Activated CD4-positive, CD25-positive, alpha-beta regulatory T cell treated with anti-CD3 and anti-CD28 coated beads, Interleukin-2, amount 50 U/mL, for 24 hours (primary cell): ENCODE results near the gene FAM193A.
"Not testable (repeated sequence)": the region's sequence is repeated elsewhere in the genome, so short reads cannot be mapped to it uniquely, and the experiment has no call there.

Source experiments
- ATAC-seq, 2 donors: fragments of 150-1000 bp; cut with Tn5 transposase; one replicate each; pipeline ENCODE4 v1.10.0; 2021; ENCODE audit warnings: mild to moderate bottlenecking in 1 of 2, moderate library complexity in 1 of 2

The FAM193A gene

DNA sequence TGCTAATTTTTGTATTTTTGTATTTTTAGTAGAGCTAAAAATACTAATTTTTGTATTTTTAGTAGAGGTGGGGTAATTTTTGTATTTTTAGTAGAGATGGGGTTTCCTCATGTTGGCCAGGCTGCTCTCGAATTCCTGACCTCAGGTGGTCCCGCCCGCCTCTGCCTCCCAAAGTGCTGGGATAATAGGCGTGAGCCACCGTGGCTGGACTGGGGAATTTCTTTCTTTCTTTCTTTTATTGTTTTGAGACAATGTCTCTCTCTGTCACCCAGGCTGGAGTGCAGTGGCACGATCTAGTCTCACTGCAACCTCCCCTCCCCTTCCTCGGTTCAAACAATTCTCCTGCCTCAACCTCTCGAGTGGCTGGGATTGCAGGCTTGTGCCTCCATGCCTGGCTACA lies 83.0 kb downstream of the FAM193A start:
- ATAC-seq: no peak

DNA sequence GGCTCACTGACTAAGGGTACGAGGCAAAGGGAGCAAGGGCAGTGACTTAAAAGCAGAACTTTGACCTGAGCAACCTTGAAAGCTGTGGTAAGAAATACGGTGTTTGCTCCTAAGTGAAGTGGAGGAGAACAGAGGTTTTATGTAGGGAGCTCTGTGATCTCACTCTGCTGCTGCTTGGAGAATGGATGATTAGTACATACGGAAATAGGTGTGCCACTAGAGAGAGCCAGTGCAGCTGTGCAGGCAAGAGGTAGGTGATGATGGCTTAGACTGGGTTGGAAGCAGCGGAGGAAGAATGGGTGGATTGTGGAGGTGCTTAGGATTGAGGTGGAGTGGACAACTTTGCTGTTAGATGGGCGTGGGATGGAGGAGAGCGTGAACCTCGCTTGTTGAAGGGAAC lies 85.0 kb downstream of the FAM193A start:
- no peak for ATAC-seq

DNA sequence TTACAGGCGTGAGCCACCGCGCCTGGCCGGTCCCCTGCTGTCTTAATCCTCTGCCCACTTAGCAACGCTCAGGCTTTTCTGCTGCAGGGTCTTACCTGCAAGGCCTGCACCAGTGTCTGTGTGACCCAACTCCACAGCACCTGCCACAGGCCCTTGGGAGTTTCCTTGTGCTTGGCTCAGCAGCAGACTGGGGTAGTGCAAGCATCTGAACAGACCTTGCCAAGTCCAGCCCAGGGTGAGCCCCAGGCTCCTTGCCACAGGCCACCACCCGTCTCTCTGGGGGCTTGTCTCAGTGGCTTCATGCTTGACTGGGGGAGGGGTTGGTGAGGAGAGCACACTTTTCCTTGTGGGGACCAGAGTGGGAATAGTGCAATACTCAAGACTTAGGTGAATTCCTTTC lies 87.0 kb downstream of the FAM193A start:
- no peak for ATAC-seq

DNA sequence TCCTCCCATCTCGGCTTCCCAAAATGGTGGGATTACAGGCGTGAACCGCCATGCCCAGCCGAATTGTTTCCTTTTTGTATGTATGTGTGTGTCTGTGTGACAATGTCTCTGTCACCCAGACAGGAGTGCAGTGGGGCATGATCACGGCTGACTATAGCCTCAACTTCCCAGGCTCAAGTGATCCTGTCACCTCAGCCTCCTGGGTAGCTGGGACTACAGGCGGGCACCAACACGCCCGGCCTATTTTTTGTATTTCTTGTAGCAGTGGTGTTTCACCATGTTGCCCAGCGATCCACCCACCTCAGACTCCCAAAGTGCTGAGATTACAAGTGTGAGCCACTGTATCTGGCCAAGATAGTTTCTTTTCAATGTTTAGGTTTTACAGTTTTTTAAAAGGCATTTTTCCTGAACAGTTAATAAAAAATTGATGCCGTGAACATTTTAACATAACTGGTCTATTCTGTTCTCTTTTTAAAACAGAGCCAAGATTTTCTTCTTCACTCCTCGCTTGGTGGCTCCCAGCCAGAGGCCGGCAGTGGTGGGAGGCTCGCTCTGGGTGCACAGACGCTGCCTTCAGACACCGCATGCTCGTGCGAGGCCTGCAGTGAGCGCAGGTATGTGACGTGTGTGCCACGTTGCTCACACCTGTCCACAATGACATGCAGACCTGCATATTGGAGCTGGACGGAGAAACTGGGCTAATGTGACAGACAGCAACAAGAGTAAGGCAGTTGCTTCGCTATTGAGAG lies 88.5 kb downstream of the FAM193A start:
- ATAC-seq: no peak

DNA sequence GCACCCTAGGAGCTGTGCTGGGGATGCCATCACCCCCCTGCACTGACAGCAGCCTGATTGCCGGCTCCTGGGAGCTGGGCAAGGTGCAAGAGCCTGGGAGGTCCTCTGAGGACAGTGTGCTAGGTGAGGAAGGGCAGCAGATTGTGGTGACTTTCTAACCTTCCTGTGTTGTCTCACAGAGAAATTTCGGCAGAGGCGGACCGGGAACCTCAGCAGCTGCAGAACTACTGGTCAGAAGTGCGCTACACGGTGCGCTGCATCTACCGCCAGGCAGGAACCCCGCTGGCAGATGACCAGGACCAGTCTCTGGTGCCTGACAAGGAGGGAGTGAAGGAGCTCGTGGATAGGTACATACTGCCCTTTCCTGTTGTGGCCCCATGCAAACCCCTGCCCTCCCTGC lies 89.8 kb downstream of the FAM193A start:
- no peak for ATAC-seq

DNA sequence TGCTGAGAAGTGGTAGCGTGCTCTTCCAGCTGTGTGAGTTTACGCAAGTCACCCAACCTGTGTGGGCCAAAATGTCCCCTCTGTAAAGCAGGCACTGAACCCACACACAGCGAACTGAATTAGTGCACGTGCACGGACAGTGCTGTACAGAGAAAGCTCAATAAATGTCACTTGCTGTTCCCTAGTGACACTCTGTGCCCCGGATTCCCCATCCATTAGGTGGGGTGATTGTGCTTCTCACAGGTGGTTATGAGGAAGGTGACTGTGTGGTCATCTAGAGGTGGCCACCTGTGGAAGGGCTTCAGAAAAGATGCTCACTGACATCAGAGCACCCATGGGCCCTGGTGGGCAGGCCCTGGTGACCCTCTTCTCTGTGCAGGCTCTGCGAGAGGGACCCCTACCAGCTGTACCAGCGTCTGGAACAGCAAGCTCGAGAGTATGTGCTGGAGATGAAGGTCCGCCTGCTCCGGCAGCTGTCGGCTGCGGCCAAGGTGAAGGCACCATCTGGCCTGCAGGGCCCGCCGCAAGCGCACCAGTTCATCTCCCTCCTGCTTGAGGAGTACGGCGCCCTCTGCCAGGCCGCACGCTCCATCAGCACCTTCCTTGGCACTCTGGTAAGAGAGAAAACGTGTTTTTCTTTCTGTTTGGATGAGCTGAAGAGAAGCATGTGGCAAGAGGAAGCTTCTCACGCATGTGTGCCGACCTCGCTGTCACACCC lies 94.3 kb downstream of the FAM193A start:
- no peak for ATAC-seq

DNA sequence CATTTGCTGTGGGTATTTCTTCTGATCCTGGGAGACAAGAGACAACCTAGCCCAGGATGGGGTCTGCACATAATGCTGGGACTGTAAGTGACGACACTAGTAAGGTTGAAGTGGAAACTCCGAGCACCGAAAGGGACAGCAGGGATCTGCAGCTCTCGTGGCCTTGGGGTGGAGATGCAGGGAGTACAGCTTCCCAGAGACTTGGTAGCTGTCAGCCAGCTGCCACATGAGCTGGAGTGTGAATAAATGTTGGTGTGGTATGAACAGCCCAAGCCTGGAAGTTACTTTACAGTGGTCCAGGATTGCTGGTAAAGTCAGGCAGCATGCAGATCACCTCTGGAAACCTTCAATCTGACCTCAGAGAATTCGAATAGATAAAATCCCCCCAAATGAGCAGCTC lies 97.6 kb downstream of the FAM193A start:
- ATAC-seq: no peak

DNA sequence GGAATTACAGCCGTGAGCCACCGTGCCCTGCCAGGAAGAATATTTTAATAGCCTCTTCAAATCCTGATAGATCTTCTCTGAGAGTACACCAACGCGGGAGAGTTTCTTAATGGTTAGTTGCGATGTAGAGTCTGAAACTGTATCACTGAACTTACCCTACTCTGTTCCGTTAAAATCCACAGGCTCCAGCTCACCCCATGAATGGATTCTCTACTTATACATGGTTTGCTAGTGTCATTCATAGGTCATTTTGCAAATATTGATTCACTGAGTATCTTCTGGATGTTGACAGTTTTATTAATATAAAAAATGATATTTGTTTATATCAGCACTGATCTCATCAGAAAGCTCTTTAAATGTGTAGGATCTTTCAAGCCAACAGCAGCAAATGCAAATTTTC lies 99.9 kb downstream of the FAM193A start:
- ATAC-seq: no peak

DNA sequence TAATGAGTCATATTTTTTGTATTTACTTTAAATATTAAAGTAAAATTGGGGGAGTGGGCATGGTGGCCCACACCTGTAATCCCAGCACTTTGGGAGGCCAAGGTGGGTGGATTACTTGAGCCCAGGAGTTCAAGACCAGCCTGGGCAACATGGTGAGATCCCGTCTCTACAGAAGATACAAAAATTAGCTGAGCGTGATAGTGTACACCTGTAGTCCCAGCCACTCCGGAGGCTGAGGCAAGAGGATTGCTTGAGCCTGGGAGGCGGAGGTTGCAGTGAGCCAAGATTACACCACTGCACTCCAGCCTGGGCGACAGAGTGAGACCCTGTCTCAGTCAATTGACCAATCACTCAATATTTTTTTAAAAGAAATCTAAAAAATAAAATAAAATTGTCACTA lies 100.5 kb downstream of the FAM193A start:
- ATAC-seq: not testable (repeated sequence)

DNA sequence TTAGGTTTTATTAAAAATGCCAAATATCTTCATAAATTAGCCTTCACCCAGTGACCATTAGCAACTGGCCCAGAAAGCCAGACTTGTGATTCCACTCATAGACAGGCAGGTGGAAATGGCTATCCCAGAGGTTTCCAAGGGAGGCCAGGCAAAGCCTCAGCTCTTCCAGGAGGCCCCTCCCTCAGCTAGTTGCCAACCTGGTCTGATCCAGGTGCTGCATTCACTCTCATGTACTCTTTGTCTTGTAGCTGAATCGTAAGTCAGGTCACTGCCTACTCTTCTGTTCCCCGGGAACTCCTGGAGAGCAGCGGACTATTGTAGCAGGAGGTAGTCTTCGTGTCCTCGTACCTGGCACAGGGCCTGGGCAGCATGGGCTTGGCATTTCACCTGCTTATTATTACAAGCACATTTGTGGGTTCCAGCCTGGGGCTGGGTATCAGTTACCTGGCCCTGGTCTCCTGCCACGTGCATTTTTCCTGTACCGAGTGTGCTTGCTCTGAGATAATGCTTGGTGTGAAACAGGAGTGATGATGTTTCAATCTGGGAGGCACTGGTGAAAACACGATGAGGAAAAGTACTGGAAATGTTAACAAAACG lies 101.6 kb downstream of the FAM193A start:
- no peak for ATAC-seq

DNA sequence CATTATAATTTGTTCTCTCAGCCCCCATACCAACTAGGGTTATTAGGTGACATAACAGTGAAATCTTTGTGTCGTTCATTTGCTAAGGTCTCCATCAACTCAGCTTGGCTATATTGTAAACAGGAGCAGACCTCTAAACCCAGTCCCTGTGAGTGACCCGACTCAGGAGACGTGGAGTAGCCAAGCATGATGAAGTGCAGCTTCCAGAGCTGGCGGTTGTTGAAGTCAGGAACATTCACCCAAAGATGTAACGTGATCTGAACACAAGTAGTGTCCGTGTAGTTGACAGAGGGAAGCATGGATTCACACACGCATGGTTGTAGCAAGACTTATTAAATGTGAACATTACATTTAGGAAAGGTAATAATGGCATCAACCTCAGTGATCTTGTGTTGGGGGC lies 102.3 kb downstream of the FAM193A start:
- no peak for ATAC-seq

DNA sequence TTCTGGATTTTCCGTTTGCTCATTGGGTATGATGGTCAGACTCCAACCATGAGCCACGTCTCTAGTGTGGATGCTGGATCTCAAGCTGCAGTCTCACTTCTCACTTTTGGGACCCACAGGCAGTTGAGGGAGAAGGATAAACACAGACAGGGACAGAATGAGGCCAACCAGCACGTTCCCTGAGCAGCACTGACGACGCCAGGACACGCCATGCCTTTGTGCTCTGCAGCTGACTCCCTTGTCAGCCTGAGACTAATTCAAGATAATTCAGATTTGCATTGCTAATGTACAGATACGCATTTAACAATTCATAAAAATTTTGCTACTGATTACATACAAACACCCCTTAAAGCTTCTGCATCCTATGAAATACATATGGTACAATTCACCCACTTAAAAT lies 106.5 kb downstream of the FAM193A start:
- ATAC-seq: no peak

DNA sequence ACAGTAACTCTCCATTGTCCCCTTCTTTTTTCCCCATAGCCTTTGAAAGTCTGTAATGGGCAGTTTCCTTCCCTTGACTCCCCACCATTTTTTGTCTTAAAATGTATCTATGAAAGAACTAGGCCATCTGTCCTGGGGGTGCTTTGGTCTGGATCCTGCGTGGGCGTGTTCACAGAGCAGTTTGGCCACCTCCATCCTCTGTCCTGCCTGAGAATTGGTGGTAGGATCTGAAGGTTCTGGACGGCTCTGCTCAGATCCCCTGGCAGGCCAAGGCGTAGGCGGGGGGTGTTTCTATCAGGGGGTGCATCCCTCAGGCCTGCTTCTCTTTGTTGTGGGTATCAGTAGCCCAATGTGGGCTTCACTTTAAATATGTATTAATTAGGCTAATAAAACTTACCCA lies 107.1 kb downstream of the FAM193A start:
- ATAC-seq: no peak

DNA sequence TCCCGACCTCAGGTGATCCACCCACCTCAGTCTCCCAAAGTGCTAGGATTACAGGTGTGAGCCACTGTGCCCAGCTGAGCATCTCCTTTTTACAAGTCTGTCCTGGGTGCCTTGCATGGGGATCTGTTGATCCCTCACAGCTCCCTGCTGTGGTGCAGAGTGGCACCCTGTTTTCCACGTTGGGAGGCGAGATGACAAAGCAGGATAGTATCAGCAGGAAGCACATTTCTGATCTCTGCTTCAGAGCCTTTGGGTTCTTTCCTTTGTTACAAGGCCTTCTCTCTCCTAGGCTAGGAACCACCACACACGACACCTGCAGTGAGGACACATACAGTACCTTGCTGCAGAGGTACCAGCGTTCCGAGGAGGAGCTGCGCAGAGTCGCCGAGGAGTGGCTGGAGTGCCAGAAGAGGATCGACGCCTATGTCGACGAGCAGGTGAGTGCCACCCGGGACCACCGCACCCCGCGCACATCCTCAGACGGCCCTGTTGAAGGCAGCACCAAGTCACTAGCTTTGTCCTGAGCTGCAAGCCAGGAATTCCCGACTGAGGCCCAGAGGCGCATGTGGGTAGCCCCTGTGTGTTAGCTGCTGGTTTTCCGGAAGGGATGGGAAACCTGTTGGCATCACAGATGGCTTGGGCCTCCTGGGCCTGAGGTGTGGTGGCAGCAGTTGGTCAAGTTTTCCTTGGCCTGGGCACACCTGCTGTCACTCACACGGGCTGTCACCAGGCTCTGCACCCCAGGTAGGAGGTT lies 110.1 kb downstream of the FAM193A start:
- ATAC-seq: no peak

DNA sequence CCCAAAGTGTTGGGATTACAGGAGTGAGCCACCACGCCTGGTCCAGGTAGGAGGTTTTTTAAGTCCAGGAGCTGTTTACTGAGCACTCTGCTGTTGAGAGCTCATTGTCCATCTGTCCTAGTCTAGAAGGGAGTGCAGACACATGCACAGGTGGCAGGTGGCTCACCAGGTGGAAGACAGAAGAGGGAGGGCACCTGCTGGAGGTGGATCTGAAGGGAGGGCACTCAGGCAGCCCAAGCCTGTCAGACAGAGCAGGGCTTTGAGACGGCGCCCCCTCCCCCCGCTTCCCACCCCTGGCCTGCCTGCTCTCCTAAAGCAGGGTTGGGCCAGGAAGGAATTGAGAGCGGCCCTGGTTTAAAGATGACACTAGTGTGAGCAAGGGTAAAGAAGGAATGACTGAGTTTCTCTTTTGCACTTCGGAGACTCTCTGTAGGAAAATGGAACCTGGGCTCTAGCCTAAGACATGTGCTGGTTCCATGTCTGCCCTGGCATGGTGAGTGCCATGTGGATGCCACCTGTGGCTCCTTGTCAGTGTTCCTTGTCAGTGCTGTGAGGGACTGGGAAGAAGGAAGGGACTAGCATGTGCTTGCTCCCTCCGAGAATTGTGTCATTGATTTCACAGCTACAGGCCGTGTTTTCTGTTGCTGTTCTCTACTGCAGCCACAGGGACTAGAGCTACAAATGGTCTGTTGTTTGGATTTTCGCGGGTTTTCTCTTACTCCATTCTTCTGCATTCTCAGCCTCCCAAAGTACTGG lies 111.1 kb downstream of the FAM193A start:
- ATAC-seq: no peak

DNA sequence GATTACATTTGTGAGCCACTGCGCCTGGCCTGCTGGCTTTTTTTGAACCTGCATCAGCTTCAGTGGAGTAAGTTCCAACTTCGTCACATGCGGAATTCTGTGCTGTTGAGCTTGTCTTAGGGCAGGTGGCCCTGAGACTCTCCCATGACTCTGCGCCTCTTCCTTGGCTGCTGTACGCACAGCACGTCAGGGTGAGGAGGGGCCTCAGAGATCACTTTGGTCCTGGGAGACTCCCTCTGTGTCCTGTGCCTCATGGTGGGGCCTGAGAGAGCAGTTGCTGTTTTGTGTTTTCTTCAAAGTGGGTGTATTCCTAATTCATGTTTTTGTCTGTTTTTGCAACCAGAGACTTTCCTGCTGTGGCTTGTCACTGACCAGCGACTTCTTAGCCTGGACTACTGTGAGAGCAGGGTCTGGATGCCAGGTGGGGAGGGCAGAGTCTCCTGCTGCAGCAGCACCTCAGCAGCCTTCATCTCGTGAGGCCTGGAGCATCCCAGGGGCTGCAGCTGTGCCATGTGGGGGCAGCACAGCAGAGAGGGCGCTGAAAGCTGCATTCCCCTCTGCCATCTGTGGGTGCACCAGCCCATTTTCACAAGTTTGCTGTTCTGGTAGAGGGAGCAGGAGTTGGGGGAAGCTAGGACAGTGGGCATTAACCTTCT lies 111.8 kb downstream of the FAM193A start:
- no peak for ATAC-seq

DNA sequence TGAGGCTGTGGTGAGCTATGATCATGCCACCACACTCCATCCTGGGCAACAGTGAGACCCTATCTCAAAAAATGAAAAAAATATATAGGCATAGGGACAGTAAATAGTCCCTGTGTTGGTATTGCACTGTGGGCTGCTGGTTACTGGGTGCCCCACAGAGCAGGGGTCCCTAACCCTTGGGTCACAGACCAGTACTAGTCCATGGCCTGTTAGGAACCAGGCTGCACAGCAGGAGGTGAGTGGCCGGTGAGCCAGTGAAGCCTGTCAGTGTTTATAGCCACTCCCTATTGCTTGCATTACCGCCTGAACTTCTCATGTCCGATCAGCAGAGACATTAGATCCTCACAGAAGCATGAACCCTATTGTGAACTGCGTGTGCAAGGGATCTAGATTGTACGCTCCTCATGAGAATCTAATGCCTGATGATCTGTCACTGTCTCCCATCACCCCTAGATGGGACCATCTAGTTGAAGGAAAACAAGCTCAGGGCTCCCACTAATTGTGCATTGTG lies 113.2 kb downstream of the FAM193A start:
- ATAC-seq: no peak

DNA sequence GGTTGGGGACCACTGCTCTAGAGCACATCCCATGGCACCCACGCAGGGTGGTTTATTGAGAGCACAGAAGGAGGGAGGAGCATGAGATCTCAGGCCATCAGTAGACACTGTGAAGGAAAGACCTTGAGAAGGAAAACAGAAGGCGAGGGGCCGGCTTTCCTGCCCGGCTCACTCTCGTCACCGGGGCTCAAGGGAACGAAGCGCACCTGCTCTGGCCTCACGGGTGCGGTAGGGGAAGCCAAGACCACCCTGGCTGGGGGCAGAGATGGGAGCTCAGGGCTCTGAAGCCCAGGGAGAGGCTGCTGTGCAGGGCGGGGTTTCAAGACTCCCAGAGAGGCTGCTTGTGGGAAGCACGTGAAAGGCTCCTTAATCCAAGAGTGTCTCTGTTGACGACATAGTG lies 113.8 kb downstream of the FAM193A start:
- no peak for ATAC-seq

DNA sequence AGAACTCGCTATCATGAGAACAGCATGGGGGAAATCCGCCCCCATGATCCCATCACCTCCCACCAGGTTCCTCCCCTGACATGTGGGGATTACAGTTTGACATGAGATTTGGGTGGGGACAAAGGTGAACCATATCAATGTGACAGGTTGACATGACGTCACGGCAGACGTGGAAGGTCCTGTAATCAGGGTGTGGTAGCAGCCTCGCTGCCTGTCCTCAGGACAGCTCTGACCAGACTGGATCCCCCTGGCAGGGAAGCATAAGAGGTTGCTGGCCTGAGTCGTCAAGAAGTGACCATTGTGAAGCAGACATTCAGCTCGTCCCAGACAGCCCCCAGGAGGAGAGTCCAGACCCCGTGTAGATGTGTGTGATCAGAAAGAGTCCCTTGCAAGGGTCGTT lies 115.1 kb downstream of the FAM193A start:
- ATAC-seq: no peak

DNA sequence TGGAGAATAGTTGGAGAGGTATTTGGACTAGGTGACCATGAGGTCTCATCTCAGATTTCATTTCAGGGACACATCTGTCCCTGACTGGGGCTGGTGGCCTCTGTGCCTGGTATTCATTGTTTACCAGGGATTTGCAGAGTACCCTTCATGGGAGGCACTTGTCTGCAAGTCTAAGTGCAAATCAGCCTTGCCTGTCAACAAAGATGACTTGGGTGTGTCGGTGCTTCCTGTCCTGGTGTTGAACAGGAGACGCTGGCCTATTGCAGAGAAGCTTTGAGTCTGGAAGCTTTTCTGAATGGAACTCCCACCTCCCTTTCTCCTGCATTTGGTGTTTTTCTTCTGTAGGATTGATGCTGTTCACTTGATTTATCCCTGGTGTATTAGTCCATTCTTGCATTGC lies 115.6 kb downstream of the FAM193A start:
- ATAC-seq: no peak

DNA sequence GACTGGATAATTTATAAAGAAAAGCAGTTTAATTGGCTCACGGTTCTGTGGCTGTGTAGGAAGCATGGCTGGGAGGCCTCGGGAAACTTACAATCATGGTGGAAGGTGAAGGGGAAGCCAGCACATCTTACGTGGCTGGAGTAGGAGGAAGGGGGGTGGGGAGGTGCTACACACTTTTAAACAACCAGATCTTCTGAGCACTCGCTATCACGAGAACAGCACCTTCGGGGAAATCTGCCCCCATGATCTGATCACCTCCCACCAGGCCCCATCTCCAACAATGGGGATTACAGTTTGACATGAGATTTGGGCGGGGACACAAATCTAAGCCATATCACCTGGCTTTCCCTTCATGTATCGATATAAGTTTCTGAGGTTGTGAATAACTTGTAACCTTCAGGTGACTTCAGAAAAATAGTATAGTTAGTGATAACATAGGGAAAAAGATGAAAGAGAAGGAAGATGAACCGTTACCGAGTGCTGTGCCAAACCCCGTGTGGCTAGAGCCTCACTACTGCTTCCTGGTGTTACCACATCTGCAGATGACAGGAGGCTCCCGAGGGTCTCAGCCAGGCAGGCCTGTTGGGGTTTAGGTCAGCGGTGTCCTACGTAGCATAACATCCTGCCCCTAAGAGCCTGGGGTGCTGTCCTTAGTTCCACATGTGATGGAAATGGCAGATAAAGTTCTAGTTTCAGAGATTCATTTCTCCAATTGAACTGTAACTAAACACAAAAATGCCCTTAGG lies 116.1 kb downstream of the FAM193A start:
- ATAC-seq: no peak
